Panc1 (cell line): ENCODE results near the gene ORM2. TPM values are rescaled to one million over a fixed set of nuclear protein-coding genes. Genes with fewer than 3 reads are reported as not detected.

Experiments
- ATAC-seq: fragments of 200-7000 bp; cut with Tn5 transposase; 2 replicates; pipeline ENCODE4 v1.9.1; 2020; ENCODE audit warnings: mild to moderate bottlenecking, moderate library complexity
- BruUV-seq: library from RNA; stranded (reverse); fragments of 400-500 nt; replicated peaks from 2 replicates; lab custom pipeline; 2021; lab: Mats Ljungman, UMichigan
- CTCF ChIA-PET: fragments of 300-600 bp; sonication (Branson Sonifier 250); formaldehyde crosslinking; loops from one replicate; lab custom pipeline; 2022; ENCODE audit warnings: antibody characterized with exemption; lab: Charles Lee
- POLR2A ChIA-PET: fragments of 300-600 bp; sonication (Branson Sonifier 250); formaldehyde crosslinking; loops from one replicate; lab custom pipeline; 2022; ENCODE audit warnings: antibody characterized with exemption; lab: Charles Lee
- DNase-seq: peaks from one replicate; pipeline ENCODE4 v3.0.0-alpha.2; 2010; ENCODE audit warnings: low read depth, low spot score
- H3K27ac ChIP-seq: 2 replicates; pipeline ENCODE4 v1.5.1; 2011; ENCODE audit warnings: mild to moderate bottlenecking, low read length, inconsistent platforms
- H3K27me3 ChIP-seq: fragments of 200-500 bp; sonication (Bioruptor generic); 2 replicates; pipeline ENCODE4 v1.6.0; 2014; ENCODE audit warnings: low read length, inconsistent platforms; ENCODE audit not compliant: control insufficient read depth, insufficient read depth
- H3K36me3 ChIP-seq: fragments of 200-500 bp; sonication (Bioruptor generic); 2 replicates; pipeline ENCODE4 v1.5.1; 2014; ENCODE audit warnings: inconsistent platforms, mild to moderate bottlenecking, low read length, moderate library complexity; ENCODE audit not compliant: control insufficient read depth, insufficient read depth
- H3K4me1 ChIP-seq: 2 replicates; pipeline ENCODE4 v1.5.1; 2011; ENCODE audit warnings: inconsistent platforms, mild to moderate bottlenecking, low read length, moderate library complexity; ENCODE audit not compliant: control insufficient read depth, insufficient read depth
- H3K4me3 ChIP-seq, 2 experiments: 2 replicates each; pipeline ENCODE4 v1.5.1; 2011 to 2012; ENCODE audit warnings: low read depth in 2 of 2, low read length in 2 of 2, mild to moderate bottlenecking in 2 of 2, inconsistent platforms in 1 of 2, moderate library complexity in 1 of 2
- H3K9me3 ChIP-seq: fragments of 200-500 bp; sonication (Bioruptor generic); 2 replicates; pipeline ENCODE4 v1.5.1; 2014; ENCODE audit warnings: low read depth, mild to moderate bottlenecking, inconsistent platforms, low read length, moderate library complexity; ENCODE audit not compliant: control insufficient read depth, insufficient read depth
- POLR2AphosphoS5 ChIP-seq: IDR thresholded peaks from 2 replicates; pipeline ENCODE4 v1.6.1; 2012; ENCODE audit warnings: mild to moderate bottlenecking, low read depth, low read length, moderate library complexity
- REST ChIP-seq, 2 experiments: IDR thresholded peaks; 2 replicates each; pipeline ENCODE4 v1.6.1; 2011 to 2012; ENCODE audit warnings: low read depth in 2 of 2, control low read depth in 1 of 2, low read length in 1 of 2, mild to moderate bottlenecking in 1 of 2, moderate library complexity in 1 of 2; ENCODE audit not compliant: insufficient read depth in 1 of 2
- SIN3A ChIP-seq: IDR thresholded peaks from 2 replicates; pipeline ENCODE4 v1.6.1; 2012; ENCODE audit warnings: low read depth, mild to moderate bottlenecking, low read length, moderate library complexity, borderline replicate concordance; ENCODE audit not compliant: insufficient read depth
- TCF7L2 ChIP-seq: IDR thresholded peaks from 2 replicates; pipeline ENCODE4 v1.6.1; 2011; ENCODE audit warnings: mild to moderate bottlenecking, low read depth, low read length, inconsistent platforms
- in situ Hi-C: cut with HindIII; loops from 2 replicates; pipeline ENCODE4 v1.10.0; 2016; ENCODE audit warnings: low sequenced_read_pairs, low pct_unique_long_range_greater_than_20kb
- intact Hi-C: fragments of 100-400 bp; cut with micrococcal nuclease; formaldehyde crosslinking; loops from one replicate; pipeline ENCODE4 v1.10.0; 2022; ENCODE audit not compliant: unreplicated experiment
- total RNA-seq: library from RNA; stranded (reverse); gene quantifications from one replicate; pipeline ENCODE4 v1.2.1, GENCODE V29; 2021; ENCODE audit not compliant: unreplicated experiment
- TF ChIP-seq, protein P1 (sequence below): fragments of 450-650 bp; IDR thresholded peaks from 2 replicates; pipeline ENCODE4 v1.5.1; 2017; ENCODE audit warnings: mild to moderate bottlenecking

The ORM2 gene
- total RNA-seq, 1 experiment from 2014 or later, result 0.77 TPM

- DNase-seq (no peak), ATAC-seq (no peak)
- ChIA-PET CTCF (no interaction called here), POLR2A (no interaction called here)
- Histone ChIP-seq H3K4me3 (no peak overlapping the region), H3K4me1 (peaks cover 5% of the 10 kb centered on the region), H3K27ac (no peak overlapping the region), H3K36me3 (no peaks in the 10 kb centered on the region), H3K9me3 (no peaks in the 10 kb centered on the region), H3K27me3 (no peaks in the 10 kb centered on the region)
- intact Hi-C loops, result no loop called here
- BruUV-seq, result no TSS peak
- TF ChIP-seq REST (IDR thresholded peaks at IDR 0.05; ENCODE audit: insufficient read depth in 1 of 2, low read depth in 2 of 2, low read length in 1 of 2) (no peak), SIN3A (no peak), TCF7L2 (no peak), POLR2AphosphoS5 (no peak)
- TF ChIP-seq, protein P1, sequence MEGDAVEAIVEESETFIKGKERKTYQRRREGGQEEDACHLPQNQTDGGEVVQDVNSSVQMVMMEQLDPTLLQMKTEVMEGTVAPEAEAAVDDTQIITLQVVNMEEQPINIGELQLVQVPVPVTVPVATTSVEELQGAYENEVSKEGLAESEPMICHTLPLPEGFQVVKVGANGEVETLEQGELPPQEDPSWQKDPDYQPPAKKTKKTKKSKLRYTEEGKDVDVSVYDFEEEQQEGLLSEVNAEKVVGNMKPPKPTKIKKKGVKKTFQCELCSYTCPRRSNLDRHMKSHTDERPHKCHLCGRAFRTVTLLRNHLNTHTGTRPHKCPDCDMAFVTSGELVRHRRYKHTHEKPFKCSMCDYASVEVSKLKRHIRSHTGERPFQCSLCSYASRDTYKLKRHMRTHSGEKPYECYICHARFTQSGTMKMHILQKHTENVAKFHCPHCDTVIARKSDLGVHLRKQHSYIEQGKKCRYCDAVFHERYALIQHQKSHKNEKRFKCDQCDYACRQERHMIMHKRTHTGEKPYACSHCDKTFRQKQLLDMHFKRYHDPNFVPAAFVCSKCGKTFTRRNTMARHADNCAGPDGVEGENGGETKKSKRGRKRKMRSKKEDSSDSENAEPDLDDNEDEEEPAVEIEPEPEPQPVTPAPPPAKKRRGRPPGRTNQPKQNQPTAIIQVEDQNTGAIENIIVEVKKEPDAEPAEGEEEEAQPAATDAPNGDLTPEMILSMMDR, result no peak
- in situ Hi-C loops, result no loop called here
Measured at GRCh38 chr9:114282104-114282485, 47.6 kb upstream of the ORM2 start.

GRCh38 chr9:114282507-114282906 lies 47.2 kb upstream of the ORM2 start:
- ATAC-seq (no peak), DNase-seq (no peak)
- POLR2A ChIA-PET, result no interaction called here
- TF ChIP-seq, protein P1, result no peak
- no peak for TF ChIP-seq TCF7L2
- no peak for TF ChIP-seq REST (IDR thresholded peaks at IDR 0.05; ENCODE audit: insufficient read depth in 1 of 2, low read depth in 2 of 2, low read length in 1 of 2)
- no peak for TF ChIP-seq SIN3A
- TF ChIP-seq POLR2AphosphoS5, result no peak
- intact Hi-C loops (no loop called here), in situ Hi-C loops (no loop called here)
- H3K27me3 ChIP-seq, result no peaks in the 10 kb centered on the region
- no TSS peak for BruUV-seq
- no peak overlapping the region for H3K4me3 ChIP-seq
- H3K27ac ChIP-seq, result no peak overlapping the region
- CTCF ChIA-PET, result no interaction called here
- no peaks in the 10 kb centered on the region for H3K36me3 ChIP-seq
- peaks cover 7% of the 10 kb centered on the region for H3K4me1 ChIP-seq
- H3K9me3 ChIP-seq, result no peaks in the 10 kb centered on the region
